ENCODE measurements around the gene GMPS.

The GMPS gene

DNA sequence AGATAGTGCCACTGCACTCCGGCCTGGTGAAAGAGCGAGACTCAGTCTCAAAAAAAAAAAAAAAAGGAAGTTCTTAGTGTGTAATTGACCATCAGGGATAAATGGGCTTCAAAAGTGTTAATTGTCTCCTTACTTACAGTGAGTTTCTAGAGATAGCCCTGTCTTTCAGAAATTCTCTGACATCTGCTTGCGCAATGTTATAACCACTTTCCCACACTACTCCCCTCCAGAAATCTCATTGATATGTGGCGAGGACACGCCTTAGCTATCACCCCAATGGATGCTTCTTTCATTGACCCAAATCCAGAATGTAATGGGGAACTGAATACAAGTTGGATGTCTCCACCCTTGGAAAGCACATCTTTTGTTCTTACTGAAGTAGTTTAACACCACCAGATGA lies 70.9 kb downstream of the GMPS start:
- Mint-ChIP-seq H3K4me3 (no peak overlapping the region), H3K27me3 (ENCODE audit: low read depth) (no peaks in the 10 kb centered on the region), H3K36me3 (ENCODE audit: low read depth) (peaks cover 46% of the 10 kb centered on the region), H3K27ac (no peak overlapping the region), H3K4me1 (peaks cover 11% of the 10 kb centered on the region), H3K9me3 (no peaks in the 10 kb centered on the region)
- TF ChIP-seq, protein P1, sequence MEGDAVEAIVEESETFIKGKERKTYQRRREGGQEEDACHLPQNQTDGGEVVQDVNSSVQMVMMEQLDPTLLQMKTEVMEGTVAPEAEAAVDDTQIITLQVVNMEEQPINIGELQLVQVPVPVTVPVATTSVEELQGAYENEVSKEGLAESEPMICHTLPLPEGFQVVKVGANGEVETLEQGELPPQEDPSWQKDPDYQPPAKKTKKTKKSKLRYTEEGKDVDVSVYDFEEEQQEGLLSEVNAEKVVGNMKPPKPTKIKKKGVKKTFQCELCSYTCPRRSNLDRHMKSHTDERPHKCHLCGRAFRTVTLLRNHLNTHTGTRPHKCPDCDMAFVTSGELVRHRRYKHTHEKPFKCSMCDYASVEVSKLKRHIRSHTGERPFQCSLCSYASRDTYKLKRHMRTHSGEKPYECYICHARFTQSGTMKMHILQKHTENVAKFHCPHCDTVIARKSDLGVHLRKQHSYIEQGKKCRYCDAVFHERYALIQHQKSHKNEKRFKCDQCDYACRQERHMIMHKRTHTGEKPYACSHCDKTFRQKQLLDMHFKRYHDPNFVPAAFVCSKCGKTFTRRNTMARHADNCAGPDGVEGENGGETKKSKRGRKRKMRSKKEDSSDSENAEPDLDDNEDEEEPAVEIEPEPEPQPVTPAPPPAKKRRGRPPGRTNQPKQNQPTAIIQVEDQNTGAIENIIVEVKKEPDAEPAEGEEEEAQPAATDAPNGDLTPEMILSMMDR (IDR thresholded peaks at IDR 0.05; ENCODE audit: unreplicated experiment in 3 of 3), result no peak

DNA sequence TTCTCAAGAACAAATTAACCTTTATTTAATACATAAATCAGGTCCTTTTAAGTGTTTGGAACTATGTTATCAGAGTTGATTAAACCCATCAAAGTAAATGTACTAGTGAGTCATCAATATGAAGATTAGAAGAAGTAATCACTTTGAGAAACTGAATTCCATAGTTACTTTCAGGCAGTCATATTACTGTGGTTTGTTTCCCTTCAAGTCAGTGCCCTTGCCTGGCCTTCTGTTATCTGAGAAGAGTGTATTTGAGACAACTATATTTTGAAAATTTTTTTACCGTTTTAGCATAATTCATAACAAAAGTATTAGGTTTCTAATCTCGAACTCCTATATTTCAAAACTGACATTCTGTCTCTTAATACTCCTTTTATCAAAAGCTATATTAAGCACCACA lies 73.6 kb downstream of the GMPS start:
- no peak overlapping the region for H3K27ac Mint-ChIP-seq
- H3K9me3 Mint-ChIP-seq, result no peaks in the 10 kb centered on the region
- H3K4me1 Mint-ChIP-seq, result peaks cover 11% of the 10 kb centered on the region
- TF ChIP-seq, protein P1 (IDR thresholded peaks at IDR 0.05; ENCODE audit: unreplicated experiment in 3 of 3), result no peak
- peaks cover 23% of the 10 kb centered on the region for H3K36me3 Mint-ChIP-seq (ENCODE audit: low read depth)
- H3K4me3 Mint-ChIP-seq, result no peak overlapping the region
- no peaks in the 10 kb centered on the region for H3K27me3 Mint-ChIP-seq (ENCODE audit: low read depth)

DNA sequence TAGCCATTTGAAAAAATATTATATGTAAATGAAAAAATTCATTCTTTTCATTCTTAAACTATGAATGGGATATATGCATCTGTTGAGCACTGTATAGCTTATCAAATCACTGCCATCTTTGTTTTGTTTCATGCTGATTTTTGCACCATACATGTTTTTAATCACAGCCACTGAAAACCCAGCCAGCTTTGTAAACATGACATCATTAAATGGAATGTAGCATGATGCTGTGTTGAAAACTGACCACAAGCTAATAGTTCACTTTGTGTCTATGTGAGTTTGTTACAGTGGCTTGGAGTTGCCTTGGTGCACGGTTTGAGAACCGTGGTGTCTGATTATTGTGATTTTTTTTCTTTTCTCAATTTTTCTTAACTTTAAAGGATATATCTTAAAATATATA lies 75.7 kb downstream of the GMPS start:
- Mint-ChIP-seq H3K27ac (no peak overlapping the region), H3K36me3 (ENCODE audit: low read depth) (peaks cover 13% of the 10 kb centered on the region), H3K9me3 (no peaks in the 10 kb centered on the region), H3K4me1 (peaks cover 11% of the 10 kb centered on the region), H3K4me3 (no peak overlapping the region), H3K27me3 (ENCODE audit: low read depth) (no peaks in the 10 kb centered on the region)
- TF ChIP-seq, protein P1 (IDR thresholded peaks at IDR 0.05; ENCODE audit: unreplicated experiment in 3 of 3), result no peak

DNA sequence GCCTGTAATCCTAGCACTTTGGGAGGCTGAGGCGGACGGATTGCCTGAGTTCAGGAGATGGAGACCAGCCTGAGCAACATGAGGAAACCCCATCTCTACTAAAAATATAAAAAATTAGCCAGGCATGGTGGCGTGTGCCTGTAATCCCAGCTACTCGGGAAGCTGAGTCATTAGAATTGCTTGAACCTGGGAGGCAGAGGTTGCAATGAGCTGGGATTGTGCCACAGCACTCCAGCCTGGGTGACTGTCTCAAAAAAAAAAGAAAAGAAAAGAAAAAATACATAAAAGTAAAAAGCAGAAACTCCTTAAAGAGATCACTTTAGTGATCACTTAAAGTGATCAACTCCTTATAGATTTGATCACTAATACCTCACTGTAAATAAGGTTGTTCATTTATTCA lies 78.0 kb downstream of the GMPS start:
- Mint-ChIP-seq H3K27me3 (ENCODE audit: low read depth) (no peaks in the 10 kb centered on the region), H3K36me3 (ENCODE audit: low read depth) (peaks cover 5% of the 10 kb centered on the region), H3K4me3 (no peak overlapping the region), H3K4me1 (peaks cover 4% of the 10 kb centered on the region), H3K9me3 (peaks cover 5% of the 10 kb centered on the region), H3K27ac (no peak overlapping the region)
- TF ChIP-seq, protein P1 (IDR thresholded peaks at IDR 0.05; ENCODE audit: unreplicated experiment in 3 of 3), result no peak

DNA sequence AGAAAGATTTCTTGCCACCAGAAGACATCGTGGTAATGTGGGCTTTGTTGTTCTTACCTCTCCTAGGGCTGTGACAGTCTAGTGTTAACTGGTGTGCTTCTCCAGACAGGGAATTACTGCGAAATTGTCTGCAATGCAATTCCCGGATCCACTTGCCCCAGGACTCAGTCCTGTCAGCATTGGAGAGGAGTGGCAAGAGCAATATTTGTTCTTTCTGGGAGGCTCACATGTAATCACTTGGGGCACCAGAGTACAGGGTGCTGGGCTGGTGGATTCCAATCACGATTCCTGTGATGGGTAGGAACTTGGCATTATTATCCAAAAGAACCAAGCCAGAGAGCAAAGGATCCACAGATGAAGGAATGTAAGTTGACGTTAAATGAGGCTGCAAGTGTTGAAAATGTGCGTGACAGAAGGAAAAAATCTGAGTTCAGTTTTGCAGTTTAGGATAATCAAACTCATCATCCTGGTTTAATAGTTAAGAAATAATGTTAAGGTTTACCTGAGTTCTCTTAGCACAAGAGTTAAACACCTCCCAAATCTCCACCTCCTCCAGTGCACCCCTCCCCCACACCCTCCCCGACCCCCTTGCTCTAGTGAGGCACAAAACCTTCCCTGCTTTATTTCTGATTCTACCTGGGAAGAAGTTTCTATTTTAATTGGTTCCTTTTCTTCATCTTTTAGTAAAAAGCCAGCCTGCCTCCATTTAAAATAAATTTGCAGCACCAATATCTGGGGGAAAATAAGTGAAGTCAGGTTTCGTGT lies 79.2 kb downstream of the GMPS start:
- H3K9me3 Mint-ChIP-seq, result peaks cover 5% of the 10 kb centered on the region
- H3K4me1 Mint-ChIP-seq, result no peaks in the 10 kb centered on the region
- H3K4me3 Mint-ChIP-seq, result no peak overlapping the region
- H3K36me3 Mint-ChIP-seq (ENCODE audit: low read depth), result peaks cover 9% of the 10 kb centered on the region
- no peak overlapping the region for H3K27ac Mint-ChIP-seq
- no peaks in the 10 kb centered on the region for H3K27me3 Mint-ChIP-seq (ENCODE audit: low read depth)
- TF ChIP-seq, protein P1 (IDR thresholded peaks at IDR 0.05; ENCODE audit: unreplicated experiment in 3 of 3), result no peak

Data from nephron (organoid).